Measurements from ENCODE around the gene SERPINC1. TPM values are rescaled to one million over a fixed set of nuclear protein-coding genes. Genes with fewer than 3 reads are reported as not detected.

Gene SERPINC1
- total RNA-seq, 4 donors from 2014 or later, result not detected

- Histone ChIP-seq H3K27me3 (no peaks in the 10 kb centered on the region), H3K4me3 (no peak overlapping the region), H3K27ac (no peak overlapping the region), H3K9me3 (no peaks in the 10 kb centered on the region), H3K4me1 (no peaks in the 10 kb centered on the region), H3K36me3 (no peaks in the 10 kb centered on the region)
- TF ChIP-seq CTCF (IDR thresholded peaks at IDR 0.05), result no peak
- TF ChIP-seq POLR2AphosphoS5 (IDR thresholded peaks at IDR 0.05), result no peak
- TF ChIP-seq EP300 (IDR thresholded peaks at IDR 0.05), result no peak
- no peak for TF ChIP-seq POLR2A (IDR thresholded peaks at IDR 0.05)
- WGBS, 2 donors (ENCODE audit: low coverage in 1 of 2), result 68 to 87% methylated on average over 2 of the region's 2 CpGs
- no peak for ATAC-seq
Observed at GRCh38 chr1:173915596-173915995, 1.5 kb downstream of the SERPINC1 start.

GRCh38 chr1:173914366-173914871, 2.7 kb downstream of the SERPINC1 start:
- H3K4me1 ChIP-seq, result no peaks in the 10 kb centered on the region
- no peak overlapping the region for H3K27ac ChIP-seq
- H3K9me3 ChIP-seq, result no peaks in the 10 kb centered on the region
- peaks cover 0 to 7% of the 10 kb centered on the region in 2 donors for H3K36me3 ChIP-seq
- WGBS, 2 donors (ENCODE audit: low coverage in 1 of 2), result 58 to 79% methylated on average over 2 to 10 of the region's 13 CpGs
- no peak for ATAC-seq
- TF ChIP-seq CTCF (IDR thresholded peaks at IDR 0.05) (peak in 1 of 4 experiments; percentile 11), POLR2A (IDR thresholded peaks at IDR 0.05) (no peak)
- H3K27me3 ChIP-seq, result no peaks in the 10 kb centered on the region
- no peak overlapping the region for H3K4me3 ChIP-seq

- WGBS, 2 donors (ENCODE audit: low coverage in 1 of 2), result 79 to 100% methylated on average over 1 to 2 of the region's 3 CpGs
- H3K27ac ChIP-seq, result no peak overlapping the region
- no peaks in the 10 kb centered on the region for H3K27me3 ChIP-seq
- H3K4me1 ChIP-seq, result no peaks in the 10 kb centered on the region
- peaks cover 0 to 11% of the 10 kb centered on the region in 2 donors for H3K36me3 ChIP-seq
- TF ChIP-seq POLR2A (IDR thresholded peaks at IDR 0.05), result no peak
- TF ChIP-seq POLR2AphosphoS5 (IDR thresholded peaks at IDR 0.05), result no peak
- TF ChIP-seq EP300 (IDR thresholded peaks at IDR 0.05), result no peak
- no peak for TF ChIP-seq CTCF (IDR thresholded peaks at IDR 0.05)
- no peak for ATAC-seq
- H3K9me3 ChIP-seq, result no peaks in the 10 kb centered on the region
- H3K4me3 ChIP-seq, result no peak overlapping the region
Observed at GRCh38 chr1:173913111-173913510, 4.0 kb downstream of the SERPINC1 start.

GRCh38 chr1:173903827-173904531, 13.1 kb downstream of the SERPINC1 start:
- no peak overlapping the region for H3K4me3 ChIP-seq
- H3K9me3 ChIP-seq, result no peaks in the 10 kb centered on the region
- peaks cover 0 to 4% (median 0%) of the 10 kb centered on the region in 3 donors for H3K4me1 ChIP-seq
- H3K27me3 ChIP-seq, result no peaks in the 10 kb centered on the region
- no peak overlapping the region for H3K27ac ChIP-seq
- H3K36me3 ChIP-seq, result no peaks in the 10 kb centered on the region
- TF ChIP-seq POLR2A (IDR thresholded peaks at IDR 0.05) (no peak), POLR2AphosphoS5 (IDR thresholded peaks at IDR 0.05) (no peak), EP300 (IDR thresholded peaks at IDR 0.05) (no peak), CTCF (IDR thresholded peaks at IDR 0.05) (no peak)
- ATAC-seq, result no peak
- 81 to 83% methylated on average over 4 to 6 of the region's 6 CpGs for WGBS, 2 donors (ENCODE audit: low coverage in 1 of 2)

- Histone ChIP-seq H3K27ac (no peak overlapping the region), H3K27me3 (no peaks in the 10 kb centered on the region), H3K36me3 (no peaks in the 10 kb centered on the region), H3K9me3 (no peaks in the 10 kb centered on the region), H3K4me1 (peaks cover 0 to 4% (median 0%) of the 10 kb centered on the region in 3 donors), H3K4me3 (no peak overlapping the region)
- no peak for TF ChIP-seq EP300 (IDR thresholded peaks at IDR 0.05)
- 58 to 69% methylated on average over 3 of the region's 3 CpGs for WGBS, 2 donors (ENCODE audit: low coverage in 1 of 2)
- no peak for ATAC-seq
Observed at GRCh38 chr1:173900992-173901391, 16.1 kb downstream of the SERPINC1 start.
